GM21619 (cell line): ENCODE data around the gene KRT37.

Experiments used
- ATAC-seq: cut with Tn5 transposase; IDR thresholded peaks from one replicate; pipeline ENCODE4 v1.9.1; 2021; ENCODE audit not compliant: unreplicated experiment

KRT37 gene

DNA sequence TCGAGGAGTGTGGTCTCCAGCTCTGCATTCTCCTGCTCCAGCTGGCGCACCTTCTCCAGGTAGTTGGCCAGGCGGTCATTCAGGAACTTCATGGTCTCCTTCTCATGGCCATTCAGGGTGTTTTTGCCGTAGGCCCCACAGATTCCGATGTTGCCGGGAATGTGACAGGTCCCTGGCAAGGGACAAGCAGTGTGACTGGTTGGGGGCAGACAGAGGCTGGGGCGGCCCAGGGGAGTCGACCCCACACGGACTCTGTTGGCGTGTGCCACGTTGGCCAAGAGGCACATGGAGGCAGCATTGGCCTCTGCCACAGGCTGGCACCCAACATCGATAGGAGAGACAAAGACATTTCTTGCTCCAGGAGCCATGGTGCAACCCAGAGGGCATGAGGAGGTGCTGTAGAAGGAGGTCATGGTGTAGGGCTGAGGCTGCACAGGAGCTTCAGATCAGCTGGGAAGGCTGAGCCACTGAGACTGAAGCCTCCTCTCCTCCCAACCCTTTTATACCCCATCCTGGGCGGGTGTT is at the start of gene KRT37:
Gene KRT37, minus strand, starts transcription at position 475 of the 525 bp plus-strand sequence. Its CDS starts 62 bp downstream, at position 413.
- ATAC-seq: no peak

DNA sequence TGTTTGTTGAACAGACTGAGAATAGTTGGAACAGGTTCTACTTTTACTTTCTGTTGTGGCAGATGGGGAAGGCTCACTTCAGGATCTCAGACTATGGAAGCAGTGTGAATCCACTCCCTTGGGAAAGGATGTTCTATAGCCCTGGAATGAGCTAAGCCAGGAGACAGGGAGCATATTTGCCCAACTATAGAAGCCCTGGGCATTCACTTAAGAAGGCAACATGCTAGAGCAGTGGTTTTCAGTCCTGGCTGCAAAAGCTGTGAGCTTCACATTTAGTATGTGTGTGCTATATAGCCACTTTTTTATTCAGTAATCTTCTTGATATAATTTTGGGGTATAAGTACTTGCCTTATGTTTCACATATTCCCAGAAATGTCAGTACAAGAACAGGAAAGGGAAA is 44.0 kb upstream of the KRT37 start:
- ATAC-seq: no peak

DNA sequence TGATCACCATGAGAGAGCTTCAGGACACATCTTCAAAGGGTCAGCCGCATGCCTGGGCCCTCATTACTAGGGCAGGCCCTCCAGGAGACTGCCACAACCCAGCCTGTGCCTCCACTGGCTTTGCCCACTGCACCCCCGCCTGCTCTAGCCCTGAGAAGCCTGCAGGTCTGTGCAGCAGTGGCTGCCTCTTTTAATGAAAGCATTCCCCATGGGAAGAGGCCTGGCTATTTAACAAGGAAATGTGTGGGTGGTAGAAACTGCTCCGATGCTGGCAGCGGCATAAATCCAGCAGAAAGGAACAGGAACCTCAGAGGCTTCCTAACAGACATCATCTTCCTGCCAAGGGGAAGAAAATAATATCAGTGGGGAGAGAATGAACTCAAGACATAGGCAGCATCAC is 43.2 kb upstream of the KRT37 start:
- ATAC-seq: no peak

DNA sequence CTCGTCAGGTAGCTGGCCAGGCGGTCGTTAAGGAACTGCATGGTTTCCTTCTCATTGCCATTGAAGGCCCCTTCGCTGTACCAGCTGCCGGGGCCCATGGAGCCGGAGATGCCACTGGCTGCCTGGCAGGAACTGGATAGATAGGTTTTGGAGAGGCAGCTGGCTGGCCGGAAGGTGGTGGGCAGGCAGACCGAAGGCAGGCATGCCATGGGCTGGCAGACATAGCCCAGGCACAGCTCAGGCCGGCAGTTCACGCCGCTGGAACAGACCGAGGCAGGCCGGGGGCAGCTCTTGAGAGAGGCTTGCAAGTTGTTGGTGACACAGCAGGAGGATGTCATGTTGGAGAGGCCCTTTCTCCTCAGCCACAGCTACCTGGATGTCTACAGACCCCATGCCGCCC is 42.6 kb upstream of the KRT37 start, which contains the start of gene KRT32:
Gene KRT32, minus strand, starts transcription at position 399 of the 400 bp plus-strand sequence. Its CDS starts 61 bp downstream, at position 338.
- ATAC-seq: no peak

DNA sequence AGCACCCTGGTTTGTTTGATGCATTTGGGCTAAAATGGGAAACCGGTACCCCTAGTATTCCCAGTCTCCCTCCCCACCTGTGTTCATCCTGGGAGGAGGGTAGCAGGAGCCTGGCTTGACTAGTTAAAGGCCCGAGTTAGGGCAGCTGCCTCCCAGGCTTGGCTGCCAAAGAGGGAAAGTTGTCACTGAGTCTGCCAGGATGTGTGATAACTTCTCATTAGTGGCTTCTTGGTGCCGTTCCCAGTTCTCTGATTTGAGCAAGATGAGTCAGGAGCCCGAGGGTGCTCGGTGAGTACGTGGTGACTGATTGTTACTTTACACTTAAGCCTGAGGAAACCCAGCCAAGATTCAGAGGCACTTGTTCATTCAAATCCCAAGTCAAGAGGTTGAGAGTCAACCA is 40.3 kb upstream of the KRT37 start:
- ATAC-seq: no peak

DNA sequence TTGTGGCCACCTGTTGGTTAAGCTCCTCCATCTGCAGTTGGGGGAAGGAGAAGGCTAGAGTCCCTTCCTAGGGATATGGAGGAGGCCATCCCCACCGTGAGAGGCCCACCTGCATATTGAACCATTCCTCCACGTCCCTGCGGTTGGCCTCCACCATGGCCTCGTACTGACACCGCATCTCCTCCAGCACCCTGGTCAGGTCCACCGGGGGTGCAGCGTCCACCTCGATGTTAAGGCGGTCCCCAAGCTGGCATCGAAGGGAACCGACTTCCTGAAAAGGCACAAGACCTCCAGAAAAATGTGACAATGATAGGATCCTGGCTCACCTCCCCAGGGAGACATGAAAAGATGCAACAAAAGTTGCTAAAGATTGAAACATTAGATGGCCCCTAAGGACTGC is 39.8 kb upstream of the KRT37 start:
- no peak for ATAC-seq

DNA sequence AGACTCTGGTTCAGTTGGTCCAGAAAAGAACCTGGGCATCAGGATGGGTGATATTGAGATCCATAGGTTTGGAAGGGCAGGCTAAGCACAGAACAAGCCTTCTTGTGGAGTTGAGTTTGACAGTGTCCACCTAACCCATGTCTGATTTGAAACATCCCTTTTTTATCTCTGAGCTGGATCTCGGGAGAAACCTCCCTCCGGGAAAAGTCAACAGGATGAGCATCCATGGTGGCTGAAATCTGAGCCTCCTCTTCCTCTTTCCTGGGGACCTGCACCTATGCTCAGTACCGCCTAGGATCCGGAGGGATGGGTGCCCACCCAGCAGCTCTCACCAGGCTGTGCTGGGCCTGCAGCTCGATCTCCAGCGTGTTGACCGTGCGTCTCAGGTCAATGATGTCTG is 39.4 kb upstream of the KRT37 start:
- ATAC-seq: no peak

DNA sequence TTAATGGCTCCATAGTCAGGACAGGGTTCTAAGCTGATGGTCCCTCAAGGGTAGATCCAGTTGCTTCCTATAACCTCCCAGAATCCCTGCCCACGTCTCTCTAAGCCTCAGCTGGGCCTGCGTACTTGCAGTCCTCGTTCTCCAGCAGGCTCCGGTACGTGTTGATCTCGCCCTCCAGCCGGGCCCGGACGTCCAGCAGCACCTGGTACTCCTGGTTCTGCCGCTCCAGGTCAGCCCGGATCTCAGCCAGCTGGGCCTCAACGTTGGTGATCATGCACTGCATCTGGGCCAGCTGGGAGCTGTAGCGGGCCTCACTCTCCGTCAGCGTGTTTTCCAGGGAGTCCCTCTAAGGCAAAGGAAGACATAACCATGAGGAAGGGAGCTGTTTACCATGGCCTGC is 38.3 kb upstream of the KRT37 start:
- ATAC-seq: no peak

DNA sequence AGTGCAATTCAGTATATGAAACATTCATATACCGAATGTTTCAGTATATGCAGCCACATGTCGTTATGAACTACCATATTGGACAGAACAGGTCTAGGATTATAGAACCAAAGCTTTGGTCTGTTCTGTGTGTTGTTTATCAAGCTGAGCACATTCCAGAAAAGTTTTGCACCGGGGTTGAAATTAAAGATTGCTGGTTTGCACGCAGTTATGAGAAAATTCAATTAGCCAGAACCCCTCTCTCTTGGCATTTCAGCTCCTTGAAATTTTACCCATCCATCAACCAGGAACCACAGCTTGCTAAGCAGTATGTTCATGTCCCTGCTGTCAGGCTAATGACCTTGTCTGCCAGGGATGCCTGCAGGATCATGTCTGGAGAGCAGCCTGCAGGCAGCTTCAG is 33.3 kb upstream of the KRT37 start:
- ATAC-seq: no peak

DNA sequence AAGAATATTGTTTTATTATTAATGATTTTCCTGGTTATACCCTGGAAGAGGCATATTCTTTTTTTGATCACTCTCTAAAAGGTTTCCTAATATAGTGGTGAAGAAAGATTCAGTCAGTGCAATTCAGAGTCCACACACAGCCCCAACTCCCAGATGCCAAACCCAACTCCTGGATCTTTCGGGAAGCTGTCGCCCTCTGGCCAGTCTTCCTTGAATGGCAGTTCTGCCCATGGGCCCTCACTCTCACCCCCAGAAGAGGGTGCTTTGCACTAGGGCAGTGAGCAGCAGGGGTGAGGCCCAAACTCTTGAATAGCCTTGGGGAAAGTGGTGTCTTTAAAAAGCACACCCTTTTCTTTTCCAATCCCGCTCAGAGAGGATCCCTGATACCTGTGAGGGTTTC is 31.8 kb upstream of the KRT37 start:
- no peak for ATAC-seq

DNA sequence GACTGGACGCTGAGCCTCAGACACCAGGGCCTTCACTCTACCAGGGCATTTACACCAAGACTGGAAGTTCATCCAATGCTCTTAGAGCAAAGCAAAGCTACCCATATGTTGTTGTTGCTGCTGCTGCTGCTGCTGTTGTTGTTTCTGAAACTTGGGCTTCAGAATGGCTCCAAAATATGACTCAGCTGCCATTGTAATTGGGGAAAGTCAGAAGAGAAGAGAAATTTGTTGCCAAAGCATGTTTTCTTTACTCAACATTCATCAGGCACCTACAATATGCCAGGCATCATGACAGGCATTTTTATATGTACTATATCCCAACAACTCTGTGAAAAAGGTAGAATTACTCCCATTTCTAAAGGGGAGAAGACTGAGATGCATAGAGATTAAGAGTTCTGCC is 30.9 kb upstream of the KRT37 start:
- no peak for ATAC-seq

DNA sequence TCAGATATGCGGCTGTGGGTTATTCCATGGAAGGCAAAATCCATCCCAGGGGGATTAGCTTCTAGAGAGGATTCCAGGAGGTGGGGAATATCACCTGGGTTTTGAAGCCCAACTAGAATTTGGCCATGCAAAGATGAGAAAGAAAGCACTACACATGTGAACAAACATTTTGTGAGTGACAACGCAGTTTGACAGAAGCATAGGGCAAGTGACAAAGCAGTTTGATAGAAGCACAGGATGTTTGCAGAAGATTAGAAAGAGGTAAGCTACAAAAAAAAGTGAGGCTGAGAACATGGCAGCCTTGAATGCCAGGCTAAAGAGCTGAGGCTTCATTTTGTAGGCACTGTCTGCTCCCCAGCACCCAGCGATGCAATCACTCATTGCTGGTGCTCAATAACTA is 28.7 kb upstream of the KRT37 start:
- ATAC-seq: no peak

DNA sequence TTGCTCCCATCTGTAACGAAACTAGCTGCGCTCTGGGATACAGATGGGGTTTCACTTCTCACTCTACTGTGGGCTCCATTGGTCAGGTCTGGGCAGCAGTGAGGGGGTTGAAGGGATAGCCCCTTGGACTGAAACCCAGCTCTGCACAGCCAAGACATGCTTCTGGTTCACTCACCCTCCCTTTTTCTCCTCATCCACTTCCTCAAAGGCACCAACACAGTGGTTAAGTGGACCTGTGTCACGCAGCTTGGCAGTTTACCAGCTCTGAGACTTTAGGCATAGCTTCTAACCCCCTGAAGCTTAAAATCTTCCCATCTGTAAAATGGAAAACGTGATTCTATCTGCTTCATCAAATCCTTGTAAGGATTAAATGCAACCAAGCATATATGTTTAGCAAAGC is 27.9 kb upstream of the KRT37 start:
- ATAC-seq: no peak

DNA sequence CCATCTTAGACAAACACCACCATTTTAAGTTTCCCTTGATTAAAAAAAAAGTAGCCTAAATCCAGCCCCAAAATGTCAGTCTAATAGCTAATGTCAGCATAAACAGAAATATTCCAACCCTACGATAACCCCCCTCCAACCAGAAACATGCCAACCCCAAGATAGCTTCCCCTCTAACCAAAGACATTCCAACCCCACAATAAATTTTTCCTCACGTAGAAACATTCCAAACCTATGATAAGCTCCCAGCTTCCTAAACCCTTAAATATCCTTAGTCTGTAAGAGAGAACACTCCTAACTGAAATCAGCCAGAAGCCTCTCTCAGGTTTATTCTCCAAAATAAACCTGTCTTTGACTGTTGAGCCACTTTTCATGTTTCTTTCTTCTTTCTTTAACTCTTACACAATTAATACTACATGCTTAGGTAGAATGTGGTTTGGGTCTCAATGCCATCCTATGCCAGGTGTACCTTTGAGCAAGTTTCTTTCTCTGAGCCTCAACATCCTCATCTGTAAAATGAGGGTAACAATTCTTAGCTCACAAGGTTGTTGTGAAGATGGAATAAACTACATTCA is 26.9 kb upstream of the KRT37 start:
- ATAC-seq: no peak

DNA sequence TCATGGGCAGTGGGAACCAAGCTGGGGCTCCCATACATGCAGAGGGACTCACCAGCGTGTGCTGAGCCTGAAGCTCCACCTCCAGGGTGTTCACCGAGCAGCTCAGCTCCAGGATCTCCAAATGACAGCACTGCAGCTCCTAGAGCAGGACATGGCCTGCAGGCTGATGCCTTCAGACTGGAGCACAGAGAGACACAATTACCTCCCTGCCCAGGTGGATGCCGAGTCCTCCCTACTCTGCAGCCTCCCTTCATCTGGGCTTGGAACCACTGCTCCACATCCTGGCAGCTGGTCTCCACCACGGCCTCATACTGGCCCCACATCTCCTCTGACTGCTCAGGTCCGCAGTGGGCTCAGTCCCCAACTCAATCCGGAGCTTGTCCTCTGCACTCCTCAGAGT is 24.6 kb upstream of the KRT37 start:
- no peak for ATAC-seq

DNA sequence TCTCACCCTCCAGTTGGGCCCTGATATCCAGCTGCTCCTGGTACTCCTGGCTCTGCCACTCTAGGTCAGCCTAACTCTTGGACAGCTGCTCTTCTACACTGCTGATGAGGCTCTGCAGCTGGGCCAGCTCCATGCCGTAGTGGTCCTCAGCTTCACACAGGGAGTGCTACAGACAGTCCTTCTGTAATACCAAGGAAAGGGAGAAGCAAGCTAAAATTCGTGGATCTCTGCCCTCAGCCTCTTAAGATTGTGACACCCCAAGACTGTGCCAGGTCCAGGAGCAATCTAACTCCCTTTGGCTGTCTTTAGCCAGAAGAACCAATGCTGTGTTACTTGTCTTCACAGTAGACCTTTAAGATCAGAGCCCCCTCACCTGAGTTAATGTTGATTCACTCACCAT is 24.1 kb upstream of the KRT37 start:
- ATAC-seq: no peak

DNA sequence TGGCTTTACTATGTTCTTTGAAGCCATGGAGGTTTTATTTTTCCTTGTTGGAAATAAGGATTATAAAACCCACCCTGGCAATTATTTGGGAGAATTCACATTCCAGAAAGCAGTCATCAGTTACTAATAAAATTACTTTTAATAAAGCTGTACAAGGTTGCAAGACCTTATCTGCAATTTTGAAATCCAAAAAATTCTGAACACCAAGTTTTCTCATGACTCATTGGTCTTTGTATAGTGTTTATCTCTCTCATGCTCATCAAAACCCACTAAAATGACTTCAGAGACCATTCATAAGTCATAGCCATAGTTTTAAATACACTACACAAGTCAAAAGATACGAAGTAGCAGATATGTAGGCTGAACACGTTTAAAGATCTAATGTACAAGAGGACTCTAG is 22.4 kb upstream of the KRT37 start:
- ATAC-seq: no peak

DNA sequence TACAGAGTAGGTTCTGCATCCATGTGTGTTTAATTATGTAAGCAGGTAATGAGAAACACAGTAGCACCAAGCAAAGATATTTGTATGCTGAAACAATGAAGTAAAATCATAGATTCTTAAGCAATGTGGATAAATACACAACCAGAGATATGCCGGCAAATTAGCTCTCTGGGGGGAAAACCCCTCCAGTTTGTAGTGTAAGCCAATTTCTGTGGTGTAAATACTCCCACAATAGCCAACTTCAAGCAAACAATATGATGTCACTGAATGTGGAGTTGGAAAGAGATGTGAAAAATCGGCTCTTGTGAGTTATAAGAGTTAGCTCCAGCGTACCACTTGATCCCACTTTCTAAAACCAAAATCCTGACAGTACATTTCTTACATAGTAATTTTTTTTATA is 20.3 kb upstream of the KRT37 start:
- no peak for ATAC-seq

DNA sequence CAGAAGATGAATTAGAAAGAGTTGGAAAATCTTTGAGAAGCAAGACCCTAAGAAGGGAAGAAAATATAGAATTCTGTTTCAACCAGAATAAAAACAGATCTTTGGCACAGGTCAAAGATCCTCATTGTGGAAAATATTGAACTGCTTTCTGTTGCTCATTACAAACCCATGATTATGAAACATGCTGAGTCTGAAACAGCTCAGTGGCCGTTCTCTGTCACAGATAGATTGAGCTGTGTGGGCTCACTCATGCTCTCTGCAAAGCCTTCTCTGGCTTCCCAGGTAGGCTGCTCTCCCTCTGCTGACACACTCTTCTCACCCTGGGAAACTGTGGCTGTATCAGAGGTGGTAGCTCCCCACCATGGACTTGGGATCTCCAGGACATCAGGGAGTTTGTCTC is 19.8 kb upstream of the KRT37 start:
- no peak for ATAC-seq

DNA sequence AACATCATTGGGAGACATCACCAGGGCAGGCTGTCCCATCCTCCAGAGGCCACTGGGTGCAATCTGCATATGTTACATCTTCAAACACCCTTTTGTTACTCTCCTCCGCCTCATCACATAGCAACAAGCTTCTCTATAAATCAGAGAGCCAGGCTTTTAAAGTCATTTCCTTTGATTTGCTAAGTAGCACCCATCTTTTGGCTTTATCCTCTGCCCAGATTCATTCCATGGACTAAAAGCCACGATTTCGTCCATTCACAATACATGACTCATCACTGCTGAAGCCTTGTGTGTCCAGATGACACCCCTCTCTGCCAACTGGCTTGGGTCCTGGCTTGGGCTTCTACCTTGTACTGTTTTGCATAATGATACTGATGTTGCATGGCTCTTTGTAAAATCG is 18.4 kb upstream of the KRT37 start:
- ATAC-seq: no peak

DNA sequence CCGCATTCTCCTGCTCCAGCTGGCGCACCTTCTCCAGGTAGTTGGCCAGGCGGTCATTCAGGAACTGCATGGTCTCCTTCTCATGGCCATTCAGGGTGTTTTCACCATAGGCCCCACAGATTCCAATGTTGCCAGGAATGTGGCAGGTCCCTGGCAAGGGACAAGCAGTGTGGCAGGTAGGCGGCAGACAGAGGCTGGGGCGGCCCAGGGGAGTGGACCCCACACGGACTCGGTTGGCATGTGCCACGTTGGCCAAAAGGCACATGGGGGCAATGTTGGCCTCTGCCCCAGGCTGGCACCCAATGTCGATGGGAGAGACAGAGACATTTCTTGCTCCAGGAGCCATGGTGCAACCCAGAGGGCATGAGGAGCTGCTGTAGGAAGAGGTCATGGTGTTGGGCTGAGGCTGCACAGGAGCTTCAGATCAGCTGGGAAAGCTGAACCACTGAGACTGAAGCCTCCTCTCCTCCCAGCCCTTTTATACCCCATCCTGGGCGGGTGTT is 16.2 kb upstream of the KRT37 start, which contains the start of gene KRT38:
Gene KRT38, minus strand, starts transcription at position 453 of the 503 bp plus-strand sequence. Its CDS starts 62 bp downstream, at position 391.
- no peak for ATAC-seq

DNA sequence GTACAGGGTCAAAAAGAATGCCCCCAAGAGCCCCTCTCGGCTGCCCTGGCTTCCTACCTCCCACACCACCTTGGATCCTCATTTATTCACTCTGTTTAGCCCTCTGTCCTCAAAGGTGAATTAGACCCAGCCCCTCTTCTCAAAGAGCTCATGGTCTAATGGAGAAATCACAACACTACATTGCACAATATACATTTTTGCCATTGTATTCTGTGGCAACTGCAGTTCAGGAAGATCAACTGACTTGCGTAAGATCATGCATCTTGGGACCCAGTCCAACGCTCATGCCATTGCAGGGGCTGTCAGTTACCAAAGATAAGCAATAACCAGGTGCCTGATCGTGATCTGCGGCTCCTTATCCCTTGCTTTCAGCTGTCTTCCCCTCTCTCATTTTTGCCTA is 15.0 kb upstream of the KRT37 start:
- ATAC-seq: no peak

DNA sequence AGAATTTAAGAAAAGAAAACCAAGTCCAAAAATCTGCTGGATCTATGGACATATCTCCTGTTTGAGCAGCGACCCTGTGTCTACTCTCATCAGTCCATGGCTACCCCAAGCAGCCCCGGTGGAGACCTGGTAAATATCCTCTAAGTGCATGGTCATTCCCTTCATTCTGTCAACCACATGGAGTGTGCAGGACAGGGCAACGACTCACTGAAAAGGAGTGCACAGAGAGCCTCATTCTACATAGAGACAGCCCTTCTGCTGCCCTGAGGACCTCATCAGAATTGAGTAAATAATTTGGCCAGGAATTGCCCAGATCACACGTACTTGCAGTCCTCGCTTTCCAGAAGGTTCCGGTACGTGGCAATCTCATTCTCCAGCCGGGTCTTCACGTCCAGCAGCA is 13.4 kb upstream of the KRT37 start:
- no peak for ATAC-seq
